ENCODE data around the gene NTHL1. TPM values are rescaled to one million over a fixed set of nuclear protein-coding genes. Genes with fewer than 3 reads are reported as not detected.

Gene NTHL1
- total RNA-seq, 1 donor from 2014 or later, result 48.9 TPM

DNA sequence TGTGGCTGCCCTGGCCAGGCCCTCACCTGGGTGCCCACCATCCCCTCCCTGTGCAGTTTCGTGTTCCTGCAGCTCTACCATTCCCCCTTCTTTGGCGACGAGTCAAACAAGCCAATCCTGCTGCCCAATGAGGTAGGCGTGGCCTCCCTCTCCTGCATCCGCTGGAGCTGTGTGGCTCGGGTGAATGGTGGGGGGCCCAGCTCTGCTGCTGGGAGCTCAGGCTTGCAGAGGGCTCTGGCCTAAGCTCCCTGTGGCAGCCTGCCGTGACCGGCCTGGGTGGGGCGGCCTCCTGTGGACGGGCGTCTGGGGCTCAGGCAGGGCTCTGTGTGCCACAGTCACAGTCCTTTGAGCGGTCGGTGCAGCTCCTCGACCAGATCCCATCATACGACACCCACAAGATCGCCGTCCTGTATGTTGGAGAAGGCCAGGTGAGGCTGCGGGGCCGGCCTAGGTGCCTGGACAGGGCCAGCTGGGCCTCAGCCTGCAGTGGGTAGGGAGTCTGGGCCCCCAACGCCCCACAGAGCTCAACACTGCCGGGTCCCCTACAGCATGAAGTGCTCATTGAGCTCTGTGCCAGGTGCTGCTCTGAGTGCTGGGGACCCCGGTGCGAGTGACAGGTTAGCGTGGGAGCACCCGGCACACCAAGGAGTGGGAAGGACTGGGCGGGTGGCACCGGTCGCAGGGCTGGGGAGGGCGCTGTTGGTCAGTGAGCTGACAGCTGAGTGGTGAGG is 37.4 kb upstream of the NTHL1 start:
- no peak for DNase-seq (ENCODE audit: low read depth, low spot score)

DNA sequence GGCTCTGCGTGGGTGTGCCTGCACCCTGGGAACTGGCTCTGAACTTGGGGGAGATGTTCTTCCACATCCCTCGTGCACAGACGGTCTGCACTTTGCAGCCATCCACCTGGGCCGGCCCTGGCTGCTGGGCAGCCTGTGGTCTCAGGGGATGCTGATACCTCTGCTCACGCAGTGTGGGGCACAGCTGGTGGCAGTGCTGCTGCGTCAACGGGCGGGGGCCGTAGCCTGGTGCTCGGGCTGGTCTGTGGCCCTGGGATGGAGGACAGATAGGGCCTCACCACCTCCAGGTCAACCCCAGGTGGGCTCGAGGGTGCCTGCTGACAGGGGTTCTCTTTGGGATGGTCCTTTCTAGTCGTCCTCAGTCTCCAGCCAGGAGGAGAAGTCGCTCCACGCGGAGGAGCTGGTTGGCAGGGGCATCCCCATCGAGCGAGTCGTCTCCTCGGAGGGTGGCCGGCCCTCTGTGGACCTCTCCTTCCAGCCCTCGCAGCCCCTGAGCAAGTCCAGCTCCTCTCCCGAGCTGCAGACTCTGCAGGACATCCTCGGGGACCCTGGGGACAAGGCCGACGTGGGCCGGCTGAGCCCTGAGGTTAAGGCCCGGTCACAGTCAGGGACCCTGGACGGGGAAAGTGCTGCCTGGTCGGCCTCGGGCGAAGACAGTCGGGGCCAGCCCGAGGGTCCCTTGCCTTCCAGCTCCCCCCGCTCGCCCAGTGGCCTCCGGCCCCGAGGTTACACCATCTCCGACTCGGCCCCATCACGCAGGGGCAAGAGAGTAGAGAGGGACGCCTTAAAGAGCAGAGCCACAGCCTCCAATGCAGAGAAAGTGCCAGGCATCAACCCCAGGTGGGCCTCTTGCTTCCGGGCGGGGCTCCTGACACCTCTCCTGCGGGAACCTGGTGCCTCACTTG is 36.5 kb upstream of the NTHL1 start:
- no peak for DNase-seq (ENCODE audit: low read depth, low spot score)

DNA sequence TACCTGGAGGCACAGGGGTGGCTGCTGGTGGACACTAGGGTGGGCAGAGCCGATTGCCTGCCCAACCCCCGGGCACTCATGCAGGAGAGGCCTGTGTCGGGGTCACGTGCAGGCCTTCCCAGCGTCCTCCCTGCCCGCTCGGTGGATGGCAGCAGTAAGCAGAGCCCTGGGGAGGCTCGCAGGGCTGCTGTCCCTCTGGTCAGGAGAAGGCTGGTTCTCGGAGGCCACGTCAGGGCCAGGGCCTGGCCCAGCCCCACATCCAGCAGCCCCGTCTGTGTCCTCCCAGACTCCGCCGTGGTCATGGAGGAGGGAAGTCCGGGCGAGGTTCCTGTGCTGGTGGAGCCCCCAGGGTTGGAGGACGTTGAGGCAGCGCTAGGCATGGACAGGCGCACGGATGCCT is 35.8 kb upstream of the NTHL1 start:
- DNase-seq (ENCODE audit: low read depth, low spot score), result no peak

DNA sequence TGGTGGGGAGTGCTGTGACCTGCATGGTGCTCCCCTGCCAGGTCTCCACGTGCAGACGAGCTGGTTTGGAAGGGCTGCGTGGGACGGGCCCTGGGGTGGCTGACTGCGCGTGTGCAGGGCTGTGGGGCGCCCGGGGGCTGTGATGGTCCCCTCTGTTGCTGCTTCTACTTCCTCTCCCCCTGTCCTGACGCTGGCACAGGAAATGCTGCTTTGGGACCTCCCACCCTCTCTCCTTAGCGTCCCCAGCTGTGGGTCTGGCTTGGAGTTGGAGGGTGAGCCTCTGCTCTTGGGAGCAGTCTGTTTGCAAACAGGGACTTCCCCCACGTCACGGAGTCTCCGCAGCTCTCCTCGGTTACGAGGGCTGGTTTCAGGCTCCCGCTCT is 35.3 kb upstream of the NTHL1 start:
- no peak for DNase-seq (ENCODE audit: low read depth, low spot score)

DNA sequence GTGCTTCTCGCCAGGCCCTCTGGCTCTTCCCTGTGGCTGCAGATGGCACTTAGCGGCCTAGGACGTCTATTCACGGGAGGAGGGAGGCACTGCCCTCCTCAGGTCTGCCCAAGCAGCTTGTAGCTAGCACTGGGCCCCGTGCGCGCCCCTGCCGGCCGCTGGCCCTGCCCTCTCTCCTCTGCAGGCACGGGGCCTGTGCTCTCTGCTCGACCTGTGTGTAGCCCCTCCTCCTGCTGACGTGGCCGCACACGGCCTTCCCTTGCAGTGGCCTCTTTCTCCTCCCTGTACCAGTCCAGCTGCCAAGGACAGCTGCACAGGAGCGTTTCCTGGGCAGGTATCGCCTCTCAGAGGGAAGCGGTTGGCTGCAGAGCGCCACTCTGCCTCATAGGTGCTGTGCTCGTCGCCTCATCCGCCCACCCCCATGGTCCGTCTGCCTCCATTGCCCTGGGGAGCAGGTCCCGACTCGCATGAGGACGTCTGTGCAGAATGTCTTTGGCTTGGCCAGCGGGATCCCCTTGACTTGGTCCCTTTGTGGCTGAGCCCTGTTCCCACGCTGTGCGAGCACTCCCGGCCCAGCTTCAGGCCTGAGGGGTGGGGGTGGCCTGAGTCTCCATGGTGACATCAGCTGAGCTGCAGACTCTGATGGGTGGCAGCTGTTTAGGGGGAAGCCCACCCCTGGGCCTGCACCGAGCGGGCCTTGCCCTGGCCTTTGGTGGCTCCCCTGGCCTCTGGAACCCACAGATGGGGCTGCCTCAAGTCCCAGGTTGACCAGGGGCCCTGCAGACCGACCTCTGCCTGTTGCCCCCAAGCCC is 34.7 kb upstream of the NTHL1 start:
- no peak for DNase-seq (ENCODE audit: low read depth, low spot score)

DNA sequence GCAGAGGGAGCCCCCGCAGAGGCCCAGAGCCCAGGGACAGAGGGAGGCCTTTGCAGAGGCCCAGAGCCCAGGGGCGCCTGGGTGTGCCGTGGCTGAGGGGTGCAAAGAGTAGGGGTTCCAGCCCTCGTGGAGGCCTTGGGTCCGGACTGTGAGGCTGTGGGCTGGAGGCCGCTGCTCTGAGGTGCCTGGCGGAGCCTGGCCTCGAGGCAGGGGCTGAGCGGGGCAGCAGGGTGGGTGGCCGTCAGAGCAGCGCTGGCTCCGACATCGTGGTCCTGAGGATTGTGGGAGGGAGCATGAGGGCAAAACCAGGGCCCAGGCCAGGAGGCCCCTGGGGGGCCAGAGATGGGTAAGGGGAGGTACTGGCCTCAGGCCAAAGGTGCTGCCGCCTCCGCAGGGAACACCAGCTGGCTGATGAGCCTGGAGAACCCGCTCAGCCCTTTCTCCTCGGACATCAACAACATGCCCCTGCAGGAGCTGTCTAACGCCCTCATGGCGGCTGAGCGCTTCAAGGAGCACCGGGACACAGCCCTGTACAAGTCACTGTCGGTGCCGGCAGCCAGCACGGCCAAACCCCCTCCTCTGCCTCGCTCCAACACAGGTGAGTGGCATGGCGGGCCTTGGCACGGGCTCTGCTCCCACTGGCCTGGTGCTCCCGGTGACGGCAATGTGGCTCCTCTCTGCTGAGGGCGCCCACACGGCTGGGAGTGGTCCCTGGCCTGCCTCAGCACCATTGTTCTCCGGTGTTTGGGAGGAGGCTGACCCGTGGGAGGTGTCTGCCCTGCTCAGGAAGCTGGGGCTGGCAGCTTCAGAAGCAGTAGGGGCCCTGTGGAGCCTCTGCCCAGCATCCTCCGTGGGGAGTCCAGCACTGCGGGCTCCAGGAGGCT is 33.8 kb upstream of the NTHL1 start:
- no peak for DNase-seq (ENCODE audit: low read depth, low spot score)

DNA sequence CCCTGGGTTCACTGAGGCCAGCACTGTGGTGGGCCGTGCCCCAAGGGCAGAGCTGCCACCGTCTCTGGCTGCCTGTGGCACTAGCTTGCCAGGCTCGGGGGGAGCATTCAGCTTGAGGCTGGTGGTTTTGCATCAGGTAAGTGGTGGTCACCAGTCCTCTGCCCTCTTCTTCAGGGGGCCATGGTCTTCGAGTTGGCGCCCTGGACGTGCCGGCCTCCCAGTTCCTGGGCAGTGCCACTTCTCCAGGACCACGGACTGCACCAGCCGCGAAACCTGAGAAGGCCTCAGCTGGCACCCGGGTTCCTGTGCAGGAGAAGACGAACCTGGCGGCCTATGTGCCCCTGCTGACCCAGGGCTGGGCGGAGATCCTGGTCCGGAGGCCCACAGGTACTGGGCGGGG is 32.4 kb upstream of the NTHL1 start:
- no peak for DNase-seq (ENCODE audit: low read depth, low spot score)

DNA sequence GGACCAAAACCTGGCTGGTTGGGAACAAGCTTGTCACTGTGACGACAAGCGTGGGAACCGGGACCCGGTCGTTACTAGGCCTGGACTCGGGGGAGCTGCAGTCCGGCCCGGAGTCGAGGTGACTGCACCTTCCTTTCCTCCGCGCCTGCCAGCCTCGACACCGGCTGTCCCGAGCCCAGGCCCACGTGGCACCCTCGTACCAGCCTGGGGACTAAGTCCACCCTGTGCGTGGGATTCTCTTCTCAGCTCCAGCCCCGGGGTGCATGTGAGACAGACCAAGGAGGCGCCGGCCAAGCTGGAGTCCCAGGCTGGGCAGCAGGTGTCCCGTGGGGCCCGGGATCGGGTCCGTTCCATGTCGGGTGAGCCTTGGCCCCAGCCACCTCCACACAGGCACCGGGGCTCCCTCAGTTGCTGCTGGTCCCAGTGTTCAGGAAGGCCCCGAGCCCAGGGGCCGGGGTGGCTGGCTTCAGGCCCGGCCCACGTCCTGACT is 31.7 kb upstream of the NTHL1 start:
- no peak for DNase-seq (ENCODE audit: low read depth, low spot score)

DNA sequence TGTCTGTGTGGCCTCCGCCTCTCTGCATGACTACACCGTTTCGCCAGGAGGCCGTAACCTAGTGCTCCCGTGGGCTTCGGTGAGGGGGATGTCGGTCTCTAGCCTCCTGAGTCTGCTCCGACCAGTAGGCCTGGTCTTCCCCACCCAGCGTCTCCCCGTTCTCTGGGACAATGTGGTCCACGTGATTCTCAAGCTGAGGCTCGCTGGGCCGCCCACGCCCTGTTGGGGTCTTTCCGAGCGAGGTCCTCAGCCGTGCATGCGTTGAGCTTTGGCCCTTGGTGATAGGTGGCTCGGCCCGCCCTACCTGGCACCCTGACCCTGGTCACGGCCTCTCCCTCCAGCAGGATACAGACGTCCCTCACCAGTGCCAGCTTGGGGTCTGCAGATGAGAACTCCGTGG is 31.1 kb upstream of the NTHL1 start:
- no peak for DNase-seq (ENCODE audit: low read depth, low spot score)

DNA sequence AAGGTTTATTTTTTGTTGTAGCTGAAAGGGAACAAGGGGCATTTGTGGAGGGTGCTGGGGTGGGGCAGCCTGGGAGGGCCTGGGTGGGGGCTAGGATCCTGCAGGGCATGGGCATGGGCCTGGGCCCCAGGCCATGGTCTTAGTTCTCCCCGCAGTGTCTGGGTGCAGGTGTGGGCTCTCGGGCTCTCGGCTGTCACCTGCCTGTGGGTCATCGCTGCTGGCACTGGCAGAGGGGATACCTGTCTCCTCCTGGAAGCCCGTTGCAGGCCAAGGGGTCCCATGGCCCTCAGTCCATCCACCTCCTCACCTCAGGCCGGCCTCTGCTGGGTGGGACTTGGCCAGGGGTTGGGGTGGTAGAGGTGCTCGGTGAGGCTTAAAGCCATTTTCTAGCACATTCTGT is 30.5 kb upstream of the NTHL1 start:
- DNase-seq (ENCODE audit: low read depth, low spot score), result no peak

DNA sequence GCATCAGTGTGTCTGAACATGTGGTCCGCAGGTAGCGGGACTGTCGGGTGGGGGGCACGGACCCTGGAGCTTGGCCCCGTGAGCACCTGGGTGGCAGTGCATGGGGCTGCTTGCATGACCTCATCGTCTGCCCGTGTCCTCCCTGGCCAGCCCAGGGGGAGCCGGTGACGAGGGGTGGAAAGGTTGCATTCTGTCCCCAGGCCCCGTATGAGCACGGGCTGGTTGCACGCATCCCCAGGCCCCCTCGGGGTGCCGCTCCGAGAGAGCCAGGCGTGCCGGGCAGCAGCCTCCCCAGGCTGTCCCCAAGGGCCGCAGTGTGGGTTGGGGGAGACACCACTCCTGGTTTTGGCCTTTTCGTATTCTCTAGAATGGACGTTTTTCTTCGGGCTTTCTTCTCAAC is 30.1 kb upstream of the NTHL1 start:
- DNase-seq (ENCODE audit: low read depth, low spot score), result no peak

DNA sequence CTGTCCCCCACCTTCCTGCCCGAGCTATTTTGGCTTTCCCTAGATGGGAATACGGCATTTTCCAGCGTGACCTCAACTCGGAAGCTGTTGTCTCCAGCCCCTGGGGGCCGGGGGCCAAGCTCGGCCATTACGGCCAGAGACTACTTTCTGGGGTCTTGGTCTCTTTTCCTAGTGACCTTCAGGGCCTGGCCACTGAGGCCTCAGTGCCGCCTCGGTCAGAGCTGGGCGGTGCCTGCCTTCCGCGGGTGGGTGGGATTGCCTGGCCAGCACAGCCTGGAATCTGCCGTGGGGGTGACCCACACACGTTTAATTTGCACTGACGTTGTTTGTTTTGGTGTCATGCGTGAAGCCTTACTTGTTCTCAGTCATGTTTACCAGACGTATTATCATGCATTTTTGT is 29.4 kb upstream of the NTHL1 start:
- DNase-seq (ENCODE audit: low read depth, low spot score), result no peak

DNA sequence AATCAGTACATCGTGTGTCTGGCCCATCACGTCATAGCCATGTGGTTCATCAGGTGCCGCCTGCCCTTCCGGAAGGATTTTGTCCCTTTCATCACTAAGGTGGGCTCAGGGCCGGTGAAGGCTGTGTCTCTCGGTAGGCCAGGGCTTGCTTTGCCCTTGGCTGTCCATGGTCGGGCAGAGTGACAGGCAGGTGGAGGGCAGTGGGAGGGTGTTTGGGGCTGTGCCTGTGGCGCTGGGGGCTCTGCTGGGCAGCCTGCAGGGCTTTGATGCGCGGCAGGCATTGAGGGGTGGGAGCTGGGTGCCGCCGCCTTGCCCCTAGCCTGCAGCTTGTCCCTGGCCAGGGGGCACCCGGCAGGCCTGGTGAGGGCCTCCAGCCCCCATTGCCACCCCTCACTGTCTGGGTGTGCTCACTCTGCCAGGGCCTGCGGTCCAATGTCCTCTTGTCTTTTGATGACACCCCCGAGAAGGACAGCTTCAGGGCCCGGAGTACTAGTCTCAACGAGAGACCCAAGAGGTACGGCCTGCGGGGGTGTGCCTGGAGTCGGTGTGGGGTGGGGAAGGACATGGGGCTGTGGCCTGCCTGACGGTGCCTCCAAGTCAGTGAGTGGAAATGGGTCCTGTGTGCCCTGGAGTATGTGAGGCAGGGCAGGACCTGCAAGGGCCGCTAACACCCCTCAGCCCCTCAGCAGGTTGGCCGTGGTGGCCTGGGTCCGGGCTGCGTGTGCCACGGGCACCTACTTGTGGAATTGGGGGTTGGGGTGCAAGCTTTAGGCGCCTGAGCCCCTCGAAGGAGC is 28.6 kb upstream of the NTHL1 start:
- DNase-seq (ENCODE audit: low read depth, low spot score), result no peak

DNA sequence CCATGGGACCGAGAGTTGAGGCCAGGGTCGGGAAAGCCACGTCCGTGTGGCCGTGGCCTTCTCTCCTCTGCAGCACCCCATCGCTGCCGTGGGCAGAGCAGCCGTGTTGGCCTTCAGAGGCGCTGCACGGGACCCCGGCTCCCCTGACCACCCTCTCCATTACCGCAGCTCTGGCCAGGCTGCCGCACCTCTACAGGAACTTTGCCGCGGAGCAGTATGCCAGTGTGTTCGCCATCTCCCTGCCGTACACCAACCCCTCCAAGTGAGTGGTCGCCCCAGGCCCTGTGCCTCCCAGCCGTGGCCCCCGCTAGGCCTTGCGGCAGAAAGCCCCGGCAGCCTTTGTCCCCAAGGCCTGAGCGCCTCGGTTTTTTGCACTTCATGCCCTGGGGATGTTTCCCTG is 28.0 kb upstream of the NTHL1 start:
- no peak for DNase-seq (ENCODE audit: low read depth, low spot score)

DNA sequence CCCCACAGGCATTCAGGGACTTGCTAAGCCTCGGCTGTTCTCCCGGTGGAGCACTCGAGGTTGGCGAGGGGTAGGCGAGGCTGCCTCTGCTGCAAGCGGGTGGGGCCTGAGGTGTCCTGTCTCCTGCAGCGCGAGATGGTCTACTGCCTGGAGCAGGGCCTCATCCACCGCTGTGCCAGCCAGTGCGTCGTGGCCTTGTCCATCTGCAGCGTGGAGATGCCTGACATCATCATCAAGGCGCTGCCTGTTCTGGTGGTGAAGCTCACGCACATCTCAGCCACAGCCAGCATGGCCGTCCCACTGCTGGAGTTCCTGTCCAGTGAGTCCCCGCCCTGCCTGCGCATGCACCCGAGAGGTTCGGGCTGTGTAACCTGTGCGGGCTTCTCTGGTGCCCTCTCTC is 26.4 kb upstream of the NTHL1 start:
- no peak for DNase-seq (ENCODE audit: low read depth, low spot score)

DNA sequence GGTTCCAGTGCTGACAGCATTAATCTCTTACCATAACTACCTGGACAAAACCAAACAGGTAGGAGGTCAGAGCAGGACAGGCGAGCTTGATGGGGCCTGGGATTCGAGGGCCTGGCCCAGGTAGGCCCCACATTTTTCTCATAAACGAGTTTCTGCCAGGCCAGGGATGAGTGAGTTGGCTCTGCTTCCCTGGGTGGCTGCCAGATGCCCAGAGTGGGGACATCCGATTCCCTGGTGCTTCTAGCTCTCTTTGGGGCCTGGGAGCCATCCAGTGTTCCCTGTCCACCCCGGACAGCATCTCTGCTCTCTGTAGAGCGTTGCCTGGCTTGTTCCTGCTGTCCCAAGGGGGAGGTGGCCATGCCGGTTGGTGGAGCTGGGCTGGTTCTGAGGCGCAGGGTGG is 25.3 kb upstream of the NTHL1 start:
- no peak for DNase-seq (ENCODE audit: low read depth, low spot score)

DNA sequence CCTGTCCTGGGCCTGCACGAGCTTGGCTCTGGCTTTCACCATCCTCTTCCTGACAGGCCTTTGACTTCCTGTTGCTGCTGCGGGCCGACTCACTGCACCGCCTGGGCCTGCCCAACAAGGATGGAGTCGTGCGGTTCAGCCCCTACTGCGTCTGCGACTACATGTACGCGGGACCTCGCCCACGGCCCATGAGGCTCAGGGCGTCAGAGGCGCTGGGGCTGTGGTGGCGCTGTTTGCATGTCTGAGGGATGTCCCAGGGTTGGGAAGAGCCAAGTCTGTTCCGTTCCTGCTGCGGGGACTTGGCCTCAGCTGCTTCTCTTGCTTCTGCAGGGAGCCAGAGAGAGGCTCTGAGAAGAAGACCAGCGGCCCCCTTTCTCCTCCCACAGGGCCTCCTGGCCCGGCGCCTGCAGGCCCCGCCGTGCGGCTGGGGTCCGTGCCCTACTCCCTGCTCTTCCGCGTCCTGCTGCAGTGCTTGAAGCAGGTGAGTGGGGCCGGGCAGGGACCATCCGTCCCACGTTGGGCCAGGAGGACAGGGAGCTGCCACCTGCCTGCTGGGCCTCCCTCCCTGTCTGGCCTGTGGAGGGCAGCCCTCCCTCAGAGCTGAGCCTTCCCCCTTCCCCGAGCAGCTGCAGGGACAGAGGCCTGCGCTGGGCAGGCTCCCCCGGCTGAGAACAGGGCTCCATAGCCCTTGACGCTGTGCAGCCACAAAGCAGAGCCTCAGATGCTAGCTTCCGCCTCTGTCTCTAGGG is 24.0 kb upstream of the NTHL1 start:
- DNase-seq (ENCODE audit: low read depth, low spot score), result no peak

DNA sequence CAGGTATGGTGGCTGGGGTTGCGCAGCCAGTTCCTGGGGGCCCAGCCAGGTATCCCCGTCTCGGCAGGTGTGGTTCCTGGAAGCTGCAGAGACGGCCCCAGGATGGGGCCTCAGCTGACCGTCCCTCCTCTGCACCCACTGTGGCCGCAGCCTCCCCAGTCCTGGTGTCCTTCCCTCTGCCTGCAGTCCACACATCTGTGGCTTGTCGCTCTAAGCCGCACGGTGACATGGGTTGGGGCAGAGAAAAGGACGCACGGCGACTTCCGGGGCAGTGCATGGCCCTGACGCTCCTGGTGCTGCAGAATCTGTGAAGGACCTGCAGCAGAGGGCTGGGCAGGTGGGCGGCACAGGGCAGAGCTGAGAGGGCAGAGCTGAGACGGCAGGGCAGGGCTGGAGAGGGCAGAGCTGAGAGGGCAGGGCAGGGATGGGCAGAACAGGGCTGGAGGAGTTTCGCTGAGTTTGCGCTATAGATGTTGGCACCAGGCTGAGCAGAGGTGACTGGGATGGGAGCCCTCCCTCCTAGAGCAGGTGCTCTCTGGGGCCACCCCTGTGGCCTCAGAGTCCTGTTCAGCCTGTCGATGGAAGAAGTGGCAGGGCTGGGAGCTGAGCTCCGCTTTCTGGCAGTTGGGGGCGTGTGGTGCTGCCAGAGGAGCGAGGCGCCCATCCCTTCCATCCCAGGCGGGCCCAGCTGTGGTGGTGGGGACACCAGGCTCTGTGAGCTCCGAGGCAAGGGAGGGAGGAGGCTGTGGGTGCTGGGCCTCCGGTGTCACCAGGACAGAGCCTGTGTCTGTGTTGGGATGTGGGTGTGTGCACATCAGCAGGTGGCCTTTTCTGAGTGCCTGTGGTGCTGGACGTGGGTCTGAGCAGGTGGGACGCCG is 23.2 kb upstream of the NTHL1 start:
- DNase-seq (ENCODE audit: low read depth, low spot score), result no peak

All from pulmonary artery endothelial cell (primary cell).